Astrocyte (in vitro differentiated cells and primary cell): ENCODE results near the gene NPDC1. TPM values are rescaled to one million over a fixed set of nuclear protein-coding genes. Genes with fewer than 3 reads are reported as not detected.
A peak's percentile ranks its signal among the peaks of the same experiment; 100 is the strongest.

Experiments
- DNase-seq: peaks from one replicate; pipeline ENCODE4 v3.0.0-alpha.2; 2010; ENCODE audit warnings: low read depth
- FAIRE-seq: peaks from 2 replicates; lab custom pipeline; 2011; peaks lifted over from hg19 to GRCh38; lab: Jason Lieb, UNC
- H2AFZ ChIP-seq: 2 replicates; pipeline ENCODE4 v1.6.0; 2012; ENCODE audit warnings: low read depth, low read length, inconsistent platforms
- H3K27ac ChIP-seq: 2 replicates; pipeline ENCODE4 v1.5.1; 2011; ENCODE audit warnings: low read depth, low read length, inconsistent platforms
- H3K27me3 ChIP-seq: 2 replicates; pipeline ENCODE4 v1.6.0; 2011; ENCODE audit warnings: low read length, inconsistent platforms; ENCODE audit not compliant: insufficient read depth
- H3K36me3 ChIP-seq: 2 replicates; pipeline ENCODE4 v1.5.1; 2011; ENCODE audit warnings: low read length, inconsistent platforms; ENCODE audit not compliant: insufficient read depth
- H3K4me1 ChIP-seq: 2 replicates; pipeline ENCODE4 v1.5.1; 2011; ENCODE audit warnings: low read length, inconsistent platforms; ENCODE audit not compliant: insufficient read depth
- H3K4me2 ChIP-seq: 2 replicates; pipeline ENCODE4 v1.6.0; 2012; ENCODE audit warnings: low read length, inconsistent platforms
- H3K4me3 ChIP-seq: 2 replicates; pipeline ENCODE4 v1.5.1; 2011; ENCODE audit warnings: low read depth, mild to moderate bottlenecking, low read length, inconsistent platforms; ENCODE audit not compliant: insufficient read depth
- H3K79me2 ChIP-seq: 2 replicates; pipeline ENCODE4 v1.6.0; 2012; ENCODE audit warnings: mild to moderate bottlenecking, low read length, inconsistent platforms; ENCODE audit not compliant: insufficient read depth
- H3K9ac ChIP-seq: 2 replicates; pipeline ENCODE4 v1.6.0; 2012; ENCODE audit warnings: mild to moderate bottlenecking, low read length, inconsistent platforms
- H3K9me3 ChIP-seq: 2 replicates; pipeline ENCODE4 v1.5.1; 2012; ENCODE audit warnings: low read depth, mild to moderate bottlenecking, low read length, inconsistent platforms; ENCODE audit not compliant: insufficient read depth
- H4K20me1 ChIP-seq: 2 replicates; pipeline ENCODE4 v1.6.0; 2012; ENCODE audit warnings: low read length, inconsistent platforms; ENCODE audit not compliant: insufficient read depth
- H3K27ac Mint-ChIP-seq: one replicate; pipeline ENCODE4 v1.8.0; 2021; ENCODE audit warnings: mild to moderate bottlenecking, mixed read lengths; ENCODE audit not compliant: unreplicated experiment
- H3K27me3 Mint-ChIP-seq: one replicate; pipeline ENCODE4 v1.8.0; 2021; ENCODE audit warnings: low read depth, mixed read lengths; ENCODE audit not compliant: unreplicated experiment
- H3K36me3 Mint-ChIP-seq: one replicate; pipeline ENCODE4 v1.8.0; 2021; ENCODE audit warnings: low read depth, mixed read lengths; ENCODE audit not compliant: unreplicated experiment
- H3K4me1 Mint-ChIP-seq: one replicate; pipeline ENCODE4 v1.8.0; 2021; ENCODE audit warnings: low read depth, mixed read lengths; ENCODE audit not compliant: unreplicated experiment
- H3K4me3 Mint-ChIP-seq: one replicate; pipeline ENCODE4 v1.8.0; 2021; ENCODE audit warnings: mild to moderate bottlenecking, moderate library complexity, mixed read lengths; ENCODE audit not compliant: unreplicated experiment
- H3K9me3 Mint-ChIP-seq: one replicate; pipeline ENCODE4 v1.8.0; 2021; ENCODE audit warnings: mild to moderate bottlenecking, mixed read lengths; ENCODE audit not compliant: unreplicated experiment
- CTCF ChIP-seq: IDR thresholded peaks from 2 replicates; pipeline ENCODE4 v1.5.1; 2011; ENCODE audit warnings: low read depth, mild to moderate bottlenecking, inconsistent platforms, low read length, moderate library complexity; ENCODE audit not compliant: insufficient read depth
- EZH2 ChIP-seq: IDR thresholded peaks from 2 replicates; pipeline ENCODE4 v1.6.1; 2012; ENCODE audit warnings: mild to moderate bottlenecking, low read length, inconsistent platforms; ENCODE audit not compliant: insufficient read depth
- total RNA-seq: library from RNA; stranded (reverse); gene quantifications from 2 replicates; pipeline ENCODE4 v1.2.1, GENCODE V29; 2021

The NPDC1 gene
- total RNA-seq, 1 donor from 2014 or later = 66.8 TPM

- H3K36me3 Mint-ChIP-seq = peaks cover 6% of the 10 kb centered on the region
- no peak within 1 kb of the TSS for H3K27ac Mint-ChIP-seq
- H3K27me3 Mint-ChIP-seq = peaks cover 33% of the 10 kb centered on the region
These were observed 31.2 kb upstream of the NPDC1 start, which contains the start of gene UAP1L1 for GRCh38 chr9:137077010-137077747. Gene UAP1L1 (plus strand): TSS chr9:137077517. CDS start chr9:137077533, 16 bp downstream.

GRCh38 chr9:137076636-137077009 lies 30.6 kb upstream of the NPDC1 start:
- H3K9ac ChIP-seq = peak overlapping the region; percentile 52
- Mint-ChIP-seq H3K36me3 (peaks cover 3% of the 10 kb centered on the region), H3K27me3 (peaks cover 33% of the 10 kb centered on the region), H3K9me3 (no peaks in the 10 kb centered on the region), H3K4me3 (peak overlapping the region; percentile 66), H3K4me1 (no peaks in the 10 kb centered on the region), H3K27ac (no peak overlapping the region)
- DNase-seq = no peak
- peak overlapping the region; percentile 63 for H2AFZ ChIP-seq
- peaks cover 8% of the 10 kb centered on the region for H3K79me2 ChIP-seq
- H3K36me3 ChIP-seq = peaks cover 3% of the 10 kb centered on the region
- H3K27ac ChIP-seq = no peak overlapping the region
- H3K4me1 ChIP-seq = peaks cover 10% of the 10 kb centered on the region
- H3K4me3 ChIP-seq = peak overlapping the region; percentile 42
- TF ChIP-seq CTCF = no peak
- no peak for TF ChIP-seq EZH2
- peaks cover 18% of the 10 kb centered on the region for H4K20me1 ChIP-seq
- H3K9me3 ChIP-seq = no peaks in the 10 kb centered on the region
- no peak for FAIRE-seq
- H3K4me2 ChIP-seq = peak overlapping the region; percentile 89
- no peaks in the 10 kb centered on the region for H3K27me3 ChIP-seq

More at GRCh38 chr9:137077010-137077747, 31.2 kb upstream of the NPDC1 start, which contains the start of gene UAP1L1:
- Histone ChIP-seq H3K9ac (peak within 1 kb of the TSS; percentile 64), H3K4me2 (peak within 1 kb of the TSS; percentile 89), H3K9me3 (no peaks in the 10 kb centered on the region), H3K79me2 (peaks cover 8% of the 10 kb centered on the region), H2AFZ (peak within 1 kb of the TSS; percentile 69), H3K27me3 (no peaks in the 10 kb centered on the region), H3K36me3 (peaks cover 3% of the 10 kb centered on the region), H3K4me1 (peaks cover 12% of the 10 kb centered on the region), H3K4me3 (peak within 1 kb of the TSS; percentile 64), H3K27ac (no peak within 1 kb of the TSS), H4K20me1 (peaks cover 18% of the 10 kb centered on the region)
- Mint-ChIP-seq H3K4me1 (no peaks in the 10 kb centered on the region), H3K9me3 (no peaks in the 10 kb centered on the region), H3K4me3 (peak within 1 kb of the TSS; percentile 73)
- FAIRE-seq (no peak), DNase-seq (peak; percentile 34)
- TF ChIP-seq EZH2 (no peak), CTCF (no peak)

- Histone ChIP-seq H3K4me2 (no peak overlapping the region), H3K27ac (no peak overlapping the region), H3K36me3 (no peaks in the 10 kb centered on the region), H3K4me1 (peaks cover 16% of the 10 kb centered on the region), H3K9ac (no peak overlapping the region), H3K79me2 (peaks cover 8% of the 10 kb centered on the region), H4K20me1 (peaks cover 18% of the 10 kb centered on the region), H2AFZ (no peak overlapping the region), H3K9me3 (no peaks in the 10 kb centered on the region), H3K27me3 (no peaks in the 10 kb centered on the region), H3K4me3 (no peak overlapping the region)
- FAIRE-seq = no peak
- H3K36me3 Mint-ChIP-seq = peaks cover 5% of the 10 kb centered on the region
- H3K27me3 Mint-ChIP-seq = peaks cover 35% of the 10 kb centered on the region
- H3K27ac Mint-ChIP-seq = no peak overlapping the region
- no peak overlapping the region for H3K4me3 Mint-ChIP-seq
- H3K9me3 Mint-ChIP-seq = no peaks in the 10 kb centered on the region
- no peak for TF ChIP-seq EZH2
- no peak for TF ChIP-seq CTCF
- no peaks in the 10 kb centered on the region for H3K4me1 Mint-ChIP-seq
- DNase-seq = no peak
These were observed 29.3 kb upstream of the NPDC1 start for GRCh38 chr9:137075275-137075775.
